Uterus (tissue), 2 donors: ENCODE measurements around the gene ACE2.

Experiments used
- POLR2A ChIP-seq, 2 donors: fragments of 450-650 bp; IDR thresholded peaks; one replicate each; pipeline ENCODE4 v1.6.1; 2016; ENCODE audit warnings: antibody characterized with exemption in 2 of 2, mild to moderate bottlenecking in 1 of 2, moderate library complexity in 1 of 2
- TF ChIP-seq, protein P1 (sequence below), 4 experiments: fragments of 200-600 bp in 2 of 4; fragments of 450-650 bp in 2 of 4; sonication (generic) in 2 of 4; IDR thresholded peaks; one replicate each; pipeline ENCODE4 v1.5.1; 2016 to 2019; ENCODE audit warnings: antibody characterized with exemption in 4 of 4, mild to moderate bottlenecking in 2 of 4, moderate library complexity in 1 of 4

DNA sequence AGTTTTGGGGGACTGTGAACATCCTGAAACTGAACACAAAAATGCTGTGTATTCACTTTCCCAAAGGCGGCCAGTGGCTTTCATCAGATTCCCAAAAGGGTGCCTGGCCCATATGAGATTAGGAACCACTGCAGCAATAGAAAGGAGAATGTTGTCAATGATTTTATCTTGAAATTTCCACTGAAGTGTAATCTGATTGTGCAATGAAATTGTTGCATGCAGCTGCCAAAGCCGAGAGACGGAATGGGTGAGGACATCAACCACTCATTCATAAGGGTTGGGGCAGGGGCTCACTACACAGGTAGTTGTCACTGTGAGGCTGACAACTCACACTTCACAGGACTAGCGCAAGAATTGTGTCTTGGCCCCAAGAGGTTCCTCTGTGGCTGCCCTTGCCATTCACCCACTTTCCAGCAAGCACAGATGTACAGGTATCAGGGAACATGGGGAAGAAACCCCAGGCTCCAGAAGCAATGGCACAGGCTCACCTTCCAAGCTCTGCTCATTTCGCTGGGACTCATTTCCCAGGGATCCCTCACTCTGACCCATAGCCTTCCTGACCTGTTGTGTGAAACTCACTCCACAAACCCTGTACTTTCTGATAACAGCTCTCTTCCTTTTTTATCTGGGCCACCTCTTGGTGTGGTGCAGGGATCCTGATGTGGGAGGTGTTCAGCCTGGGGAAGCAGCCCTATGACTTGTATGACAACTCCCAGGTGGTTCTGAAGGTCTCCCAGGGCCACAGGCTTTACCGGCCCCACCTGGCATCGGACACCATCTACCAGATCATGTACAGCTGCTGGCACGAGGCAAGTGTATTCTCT lies 51.4 kb downstream of the ACE2 start:
- TF ChIP-seq, protein P1, sequence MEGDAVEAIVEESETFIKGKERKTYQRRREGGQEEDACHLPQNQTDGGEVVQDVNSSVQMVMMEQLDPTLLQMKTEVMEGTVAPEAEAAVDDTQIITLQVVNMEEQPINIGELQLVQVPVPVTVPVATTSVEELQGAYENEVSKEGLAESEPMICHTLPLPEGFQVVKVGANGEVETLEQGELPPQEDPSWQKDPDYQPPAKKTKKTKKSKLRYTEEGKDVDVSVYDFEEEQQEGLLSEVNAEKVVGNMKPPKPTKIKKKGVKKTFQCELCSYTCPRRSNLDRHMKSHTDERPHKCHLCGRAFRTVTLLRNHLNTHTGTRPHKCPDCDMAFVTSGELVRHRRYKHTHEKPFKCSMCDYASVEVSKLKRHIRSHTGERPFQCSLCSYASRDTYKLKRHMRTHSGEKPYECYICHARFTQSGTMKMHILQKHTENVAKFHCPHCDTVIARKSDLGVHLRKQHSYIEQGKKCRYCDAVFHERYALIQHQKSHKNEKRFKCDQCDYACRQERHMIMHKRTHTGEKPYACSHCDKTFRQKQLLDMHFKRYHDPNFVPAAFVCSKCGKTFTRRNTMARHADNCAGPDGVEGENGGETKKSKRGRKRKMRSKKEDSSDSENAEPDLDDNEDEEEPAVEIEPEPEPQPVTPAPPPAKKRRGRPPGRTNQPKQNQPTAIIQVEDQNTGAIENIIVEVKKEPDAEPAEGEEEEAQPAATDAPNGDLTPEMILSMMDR (IDR thresholded peaks at IDR 0.05): no peak
- no peak for TF ChIP-seq POLR2A (IDR thresholded peaks at IDR 0.05)
